Adipocyte (in vitro differentiated cells): ENCODE measurements around the gene VDAC1.

Source experiments
- DNase-seq: peaks from one replicate; pipeline ENCODE4 v3.0.0-alpha.2; 2015; ENCODE audit warnings: low read depth
- H3K27me3 ChIP-seq: replicated peaks from 2 replicates; pipeline ENCODE4 v1.7.0; 2013; ENCODE audit warnings: mild to moderate bottlenecking, low read length, moderate library complexity; ENCODE audit not compliant: control insufficient read depth, insufficient read depth
- H3K36me3 ChIP-seq: 2 replicates; pipeline ENCODE4 v1.7.0; 2013; ENCODE audit warnings: low read length, mild to moderate bottlenecking, moderate library complexity; ENCODE audit not compliant: control insufficient read depth, insufficient read depth, severe bottlenecking
- H3K4me1 ChIP-seq: 2 replicates; pipeline ENCODE4 v1.7.0; 2013; ENCODE audit warnings: mild to moderate bottlenecking, low read length, moderate library complexity; ENCODE audit not compliant: control insufficient read depth, insufficient read depth
- H3K4me3 ChIP-seq: 2 replicates; pipeline ENCODE4 v1.7.0; 2013; ENCODE audit warnings: mild to moderate bottlenecking, low read length, moderate library complexity
- H3K9ac ChIP-seq: 2 replicates; pipeline ENCODE4 v1.7.0; 2013; ENCODE audit warnings: mild to moderate bottlenecking, low read length, moderate library complexity
- H3K9me3 ChIP-seq: 2 replicates; pipeline ENCODE4 v1.7.0; 2013; ENCODE audit warnings: mild to moderate bottlenecking, low read length, moderate library complexity; ENCODE audit not compliant: control insufficient read depth

The VDAC1 gene, protein sequence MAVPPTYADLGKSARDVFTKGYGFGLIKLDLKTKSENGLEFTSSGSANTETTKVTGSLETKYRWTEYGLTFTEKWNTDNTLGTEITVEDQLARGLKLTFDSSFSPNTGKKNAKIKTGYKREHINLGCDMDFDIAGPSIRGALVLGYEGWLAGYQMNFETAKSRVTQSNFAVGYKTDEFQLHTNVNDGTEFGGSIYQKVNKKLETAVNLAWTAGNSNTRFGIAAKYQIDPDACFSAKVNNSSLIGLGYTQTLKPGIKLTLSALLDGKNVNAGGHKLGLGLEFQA

DNA sequence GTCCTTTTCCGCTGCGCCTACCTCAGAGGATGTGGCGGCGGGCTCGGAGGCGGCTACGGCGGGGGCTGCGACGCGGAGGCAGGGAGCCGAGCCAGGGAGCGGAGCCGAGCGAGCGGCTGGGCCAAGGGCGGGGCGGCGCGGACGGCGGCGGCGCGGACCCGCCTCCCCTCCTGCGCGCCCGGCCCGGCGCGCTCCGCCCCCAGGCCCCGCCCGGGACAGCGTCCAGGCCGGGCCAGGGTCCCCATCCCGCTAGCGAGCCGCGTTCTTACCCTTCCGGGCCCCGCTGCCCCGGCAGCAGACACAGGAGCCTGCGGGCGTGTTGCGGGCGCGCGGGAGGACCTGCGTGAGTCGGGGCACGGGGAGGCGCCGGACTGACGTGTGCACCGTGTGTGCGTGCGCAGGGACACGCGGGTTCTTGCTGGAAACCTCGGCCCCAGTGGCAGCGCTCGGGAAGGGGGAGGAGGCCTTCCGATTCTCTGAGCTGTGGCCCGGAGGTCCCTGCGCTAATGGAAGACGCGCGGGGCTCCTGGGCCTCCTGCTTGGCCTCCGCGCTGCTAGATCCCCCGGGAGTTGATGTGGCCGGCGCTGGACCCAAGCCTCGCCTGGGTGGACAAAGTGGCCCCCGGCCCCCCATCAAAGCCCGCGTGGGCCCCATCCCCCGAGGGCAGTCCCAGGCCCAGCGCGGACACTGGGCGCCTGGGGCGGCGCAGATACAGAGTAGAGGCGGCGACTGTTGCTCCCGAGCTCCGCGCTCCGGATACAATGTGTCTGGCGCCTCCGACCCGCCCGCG, at the start of gene VDAC1:
VDAC1 (minus strand) TSS at position 350 of the 791 bp plus-strand sequence. CDS start 11,963 bp downstream, outside the sequence.
- no peaks in the 10 kb centered on the region for H3K9me3 ChIP-seq
- peak within 1 kb of the TSS; percentile 88 for H3K4me3 ChIP-seq
- peaks cover 18% of the 10 kb centered on the region for H3K36me3 ChIP-seq
- peak; percentile 94 for DNase-seq
- H3K4me1 ChIP-seq = peaks cover 40% of the 10 kb centered on the region
- H3K9ac ChIP-seq = peak within 1 kb of the TSS; percentile 92
- no peaks in the 10 kb centered on the region for H3K27me3 ChIP-seq

DNA sequence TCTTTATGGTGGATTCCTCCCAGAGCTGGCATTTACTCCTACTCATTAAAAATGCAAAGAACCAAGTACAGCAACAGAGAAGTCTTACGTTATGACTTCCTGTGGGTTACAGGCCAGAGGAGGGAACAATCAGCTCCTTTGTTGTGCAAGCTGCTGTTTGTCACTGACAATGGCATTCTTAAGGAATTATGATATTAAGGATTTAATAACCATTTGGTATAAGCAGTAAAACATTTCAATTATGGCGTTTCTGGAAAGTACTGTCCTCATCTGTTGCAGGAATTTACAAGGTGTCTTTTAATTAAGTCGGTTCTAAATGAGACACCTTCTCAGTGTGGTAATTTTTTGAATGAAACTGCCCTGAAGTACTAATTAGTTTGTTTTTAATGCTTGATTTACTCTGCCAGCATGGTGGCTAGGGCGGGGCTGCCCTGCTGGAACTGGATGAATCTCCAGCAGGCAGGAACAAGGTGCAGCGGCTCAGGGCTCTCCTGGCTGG, 49.1 kb upstream of the VDAC1 start:
- no peak overlapping the region for H3K9ac ChIP-seq
- H3K9me3 ChIP-seq = no peaks in the 10 kb centered on the region
- H3K4me3 ChIP-seq = no peak overlapping the region
- no peaks in the 10 kb centered on the region for H3K27me3 ChIP-seq
- H3K36me3 ChIP-seq = no peaks in the 10 kb centered on the region
- no peak for DNase-seq
- H3K4me1 ChIP-seq = peaks cover 7% of the 10 kb centered on the region

DNA sequence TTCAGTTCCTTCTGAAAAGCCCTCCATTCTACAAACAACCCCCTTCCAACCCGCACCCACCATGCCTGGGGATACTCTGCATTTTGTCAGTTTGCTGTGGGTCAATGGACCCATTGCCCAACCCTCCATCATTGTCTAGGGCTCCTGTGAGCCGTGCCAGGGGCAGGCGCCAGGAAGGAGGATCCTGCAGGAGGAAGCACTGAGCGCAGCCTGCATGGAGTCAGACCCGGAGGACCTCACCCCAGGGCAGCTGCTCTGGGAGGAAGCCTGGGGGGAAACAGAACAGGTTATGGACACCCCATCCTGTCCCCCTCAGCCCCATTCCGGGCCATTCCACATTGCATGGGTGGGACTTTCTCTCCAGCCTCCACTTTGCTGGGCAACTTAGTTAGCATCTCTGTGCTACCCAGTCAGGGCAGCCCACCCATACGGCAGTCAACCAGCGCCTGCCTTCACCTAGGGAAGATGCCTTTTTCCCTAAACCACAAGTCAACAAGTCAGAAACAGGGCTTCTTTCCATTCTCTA, 48.6 kb upstream of the VDAC1 start:
- DNase-seq = no peak
- H3K9ac ChIP-seq = no peak overlapping the region
- no peaks in the 10 kb centered on the region for H3K27me3 ChIP-seq
- no peaks in the 10 kb centered on the region for H3K36me3 ChIP-seq
- H3K9me3 ChIP-seq = no peaks in the 10 kb centered on the region
- peaks cover 2% of the 10 kb centered on the region for H3K4me1 ChIP-seq
- H3K4me3 ChIP-seq = no peak overlapping the region

DNA sequence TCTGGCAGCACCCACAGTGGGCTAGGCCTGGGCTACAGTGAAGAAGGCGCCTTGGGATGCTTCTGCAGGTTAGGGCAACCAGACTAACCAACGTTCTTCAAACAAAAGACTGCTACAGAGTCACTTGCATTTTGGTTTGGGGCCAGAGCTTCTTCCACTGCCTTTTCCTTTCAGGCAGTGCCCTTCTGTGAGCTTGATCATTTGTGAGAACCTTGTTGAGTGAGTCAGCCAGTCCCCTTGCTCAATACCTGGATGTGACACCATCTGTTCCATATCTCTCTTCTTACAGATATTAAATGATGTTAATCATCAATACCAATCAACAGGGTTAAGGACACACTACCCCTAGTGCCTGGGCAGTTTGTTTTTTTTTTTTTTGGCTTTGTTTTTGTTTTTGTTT, 46.5 kb upstream of the VDAC1 start:
- H3K4me1 ChIP-seq = peaks cover 2% of the 10 kb centered on the region
- no peaks in the 10 kb centered on the region for H3K9me3 ChIP-seq

DNA sequence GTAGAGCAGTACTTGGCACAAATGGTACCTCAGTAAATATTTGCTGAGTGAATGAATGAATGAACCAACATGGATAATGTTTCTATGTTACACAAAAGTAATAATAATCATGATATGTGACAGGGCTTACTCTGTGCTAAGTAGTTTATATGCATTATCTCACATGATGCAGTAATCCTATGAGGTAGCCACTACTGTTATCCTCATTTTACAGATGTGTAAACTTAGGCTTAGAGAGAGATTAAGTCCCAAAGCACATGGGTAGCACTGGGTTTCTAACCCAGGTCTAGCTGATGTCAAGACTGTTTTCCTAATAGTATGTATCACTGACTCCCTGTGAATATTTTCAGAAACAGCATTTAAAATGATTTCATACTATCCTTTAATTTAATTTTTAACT, 44.1 kb upstream of the VDAC1 start:
- Histone ChIP-seq H3K9me3 (no peaks in the 10 kb centered on the region), H3K4me3 (no peak overlapping the region), H3K4me1 (peaks cover 2% of the 10 kb centered on the region), H3K9ac (no peak overlapping the region), H3K27me3 (no peaks in the 10 kb centered on the region), H3K36me3 (no peaks in the 10 kb centered on the region)
- no peak for DNase-seq

More for the DNA sequence above, 46.5 kb upstream of the VDAC1 start:
- DNase-seq = peak; percentile 31
- no peaks in the 10 kb centered on the region for H3K27me3 ChIP-seq
- no peak overlapping the region for H3K9ac ChIP-seq
- no peaks in the 10 kb centered on the region for H3K36me3 ChIP-seq
- H3K4me3 ChIP-seq = no peak overlapping the region

DNA sequence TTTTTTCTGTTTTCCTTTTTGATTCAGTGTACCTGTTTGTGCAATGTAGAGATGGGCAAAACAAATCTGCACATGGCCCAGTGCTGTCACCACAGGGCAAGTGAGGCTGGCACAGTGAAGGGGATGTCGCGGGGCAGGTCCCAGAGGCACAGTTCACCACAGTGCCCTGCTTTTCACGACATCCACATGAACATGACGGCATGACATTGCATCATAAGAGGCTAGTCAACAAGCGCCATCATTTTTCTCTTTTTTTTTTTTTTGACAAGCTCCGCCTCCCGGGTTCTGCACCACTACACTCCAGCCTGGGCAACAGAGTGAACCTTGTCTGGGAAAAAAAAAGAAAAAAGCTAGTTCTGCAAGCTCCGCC, 42.9 kb upstream of the VDAC1 start:
- H3K36me3 ChIP-seq = no peaks in the 10 kb centered on the region
- peaks cover 2% of the 10 kb centered on the region for H3K4me1 ChIP-seq
- no peak overlapping the region for H3K9ac ChIP-seq
- no peaks in the 10 kb centered on the region for H3K9me3 ChIP-seq
- no peak for DNase-seq
- no peaks in the 10 kb centered on the region for H3K27me3 ChIP-seq
- H3K4me3 ChIP-seq = no peak overlapping the region

DNA sequence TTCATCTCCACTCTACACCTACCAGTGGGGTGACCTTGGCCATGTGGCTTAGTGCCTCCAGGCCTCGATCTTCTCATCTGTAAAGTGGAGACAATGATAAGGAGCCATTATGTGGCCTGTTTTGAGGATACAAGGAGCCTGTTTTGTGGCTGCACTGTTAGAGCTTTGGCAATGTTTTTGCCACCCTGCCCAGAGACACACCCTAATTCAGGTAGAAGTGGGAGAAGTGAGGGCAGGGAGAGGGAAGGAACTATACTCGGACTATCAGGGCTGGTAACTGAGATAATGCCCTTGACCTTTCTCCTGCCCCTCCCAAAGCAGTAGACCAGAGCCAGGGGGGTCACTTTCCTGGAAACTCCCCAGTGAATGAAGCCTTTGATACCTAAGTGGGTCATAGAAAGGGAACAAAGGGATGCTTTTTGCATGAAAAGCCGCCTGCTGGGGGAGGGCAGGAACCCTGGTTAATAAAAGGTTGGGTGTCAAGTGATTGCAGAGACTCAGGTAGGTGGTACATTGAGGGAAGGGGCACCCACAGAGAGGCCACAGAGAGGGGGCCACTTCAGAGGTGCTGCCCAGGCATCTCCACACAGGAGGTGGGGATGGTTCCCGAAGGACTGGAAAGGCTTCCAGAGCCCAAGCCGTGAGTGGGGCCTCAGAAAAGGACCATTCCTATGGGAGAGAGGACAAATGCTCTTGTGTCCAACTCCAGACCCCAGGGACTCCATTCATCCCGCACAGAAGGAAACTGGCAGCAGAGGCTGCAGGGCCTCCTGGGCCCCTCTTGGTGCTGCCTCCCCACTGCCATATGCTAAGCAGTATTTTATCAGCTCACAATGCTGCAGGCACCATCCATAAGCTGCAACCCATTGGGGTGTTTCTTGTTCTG, 42.3 kb upstream of the VDAC1 start:
- no peaks in the 10 kb centered on the region for H3K36me3 ChIP-seq
- no peaks in the 10 kb centered on the region for H3K9me3 ChIP-seq
- DNase-seq = no peak
- H3K4me1 ChIP-seq = peaks cover 4% of the 10 kb centered on the region
- no peaks in the 10 kb centered on the region for H3K27me3 ChIP-seq
- no peak overlapping the region for H3K9ac ChIP-seq
- no peak overlapping the region for H3K4me3 ChIP-seq

DNA sequence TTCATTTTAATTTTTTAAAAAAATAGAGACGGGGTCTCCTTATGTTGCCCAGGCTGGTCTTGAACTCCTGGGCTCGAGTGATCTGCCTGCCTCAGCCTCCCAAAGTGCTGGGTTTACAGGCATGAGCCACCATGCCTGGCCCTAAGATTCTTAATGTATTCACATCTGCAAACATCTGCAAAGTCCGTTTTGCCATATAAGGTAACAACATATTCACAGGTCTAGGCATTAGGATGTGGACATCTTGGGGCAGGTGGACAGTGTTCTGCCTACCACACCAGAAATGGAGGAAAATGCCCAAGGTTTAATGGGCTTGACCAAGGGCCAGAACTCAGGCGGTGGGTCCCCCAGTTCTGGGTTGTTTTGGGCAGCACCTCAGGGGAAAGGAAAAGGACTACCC, 41.6 kb upstream of the VDAC1 start:
- DNase-seq = no peak
- Histone ChIP-seq H3K4me3 (no peak overlapping the region), H3K9ac (no peak overlapping the region), H3K27me3 (no peaks in the 10 kb centered on the region), H3K36me3 (no peaks in the 10 kb centered on the region), H3K9me3 (no peaks in the 10 kb centered on the region), H3K4me1 (peaks cover 10% of the 10 kb centered on the region)

DNA sequence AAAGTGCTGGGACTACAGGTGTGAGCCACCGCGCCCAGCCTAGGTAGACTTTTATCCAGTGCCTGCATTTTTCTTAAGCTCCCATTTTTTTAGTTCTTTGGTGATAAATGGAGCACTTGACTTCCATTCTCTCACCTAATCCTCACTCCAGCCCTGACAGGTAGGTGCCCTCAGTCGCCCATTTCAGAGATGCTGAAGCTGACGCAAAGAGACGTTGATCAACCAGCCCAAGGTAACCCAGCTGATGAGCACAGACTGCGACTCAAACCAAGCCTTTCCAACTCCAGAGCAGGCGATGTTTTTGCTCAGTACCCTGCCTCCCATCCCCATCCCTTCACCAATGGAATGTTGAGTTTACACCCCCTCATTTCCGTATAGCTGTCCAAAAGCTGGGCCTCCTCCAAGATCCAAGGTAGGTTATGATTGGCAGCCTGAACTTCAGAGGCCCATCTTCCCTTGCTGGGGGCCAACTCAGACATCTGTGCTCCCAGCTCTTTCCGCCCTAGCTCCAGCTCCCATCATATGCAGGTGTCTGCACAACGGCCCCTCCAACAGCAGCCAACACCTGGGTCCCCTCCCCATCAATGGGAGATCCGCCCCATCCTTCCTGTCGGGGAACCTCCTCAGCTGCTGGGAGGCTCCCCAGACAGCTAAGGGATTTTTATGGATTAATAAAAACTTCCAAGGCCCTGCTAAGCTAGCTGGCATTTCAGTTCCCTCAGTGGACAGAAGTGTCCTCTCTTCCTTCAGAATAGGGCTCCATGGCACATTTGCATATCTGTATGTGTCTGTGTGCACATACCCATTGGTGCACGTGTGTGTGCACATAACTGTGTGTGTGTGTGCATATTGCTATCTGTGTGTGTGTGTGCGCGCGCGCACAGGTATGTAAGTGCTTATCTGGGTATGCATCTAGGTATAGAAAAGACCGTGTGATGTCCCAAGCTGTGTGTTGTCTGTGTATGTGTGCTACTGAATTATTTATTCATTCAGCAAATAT, 39.3 kb upstream of the VDAC1 start:
- Histone ChIP-seq H3K4me1 (peaks cover 10% of the 10 kb centered on the region), H3K9ac (no peak overlapping the region), H3K27me3 (no peaks in the 10 kb centered on the region), H3K4me3 (no peak overlapping the region), H3K9me3 (no peaks in the 10 kb centered on the region), H3K36me3 (no peaks in the 10 kb centered on the region)
- no peak for DNase-seq
